Activated naive CD4-positive, alpha-beta T cell treated with anti-CD3 and anti-CD28 coated beads, Interleukin-2, amount 50 U/mL, for 24 hours (primary cell): ENCODE data around the gene CCDC188.

ENCODE experiments used
- H3K27ac Mint-ChIP-seq: one replicate; pipeline ENCODE4 v1.8.0; 2021; ENCODE audit warnings: mild to moderate bottlenecking, mixed read lengths
- H3K27me3 Mint-ChIP-seq: one replicate; pipeline ENCODE4 v1.8.0; 2021; ENCODE audit warnings: mixed read lengths
- H3K36me3 Mint-ChIP-seq: one replicate; pipeline ENCODE4 v1.8.0; 2021; ENCODE audit warnings: mixed read lengths
- H3K4me1 Mint-ChIP-seq: one replicate; pipeline ENCODE4 v1.8.0; 2021; ENCODE audit warnings: mixed read lengths
- H3K4me3 Mint-ChIP-seq: one replicate; pipeline ENCODE4 v1.8.0; 2021; ENCODE audit warnings: mild to moderate bottlenecking, mixed read lengths
- H3K9me3 Mint-ChIP-seq: one replicate; pipeline ENCODE4 v1.8.0; 2021; ENCODE audit warnings: mixed read lengths

Gene CCDC188

GRCh38 chr22:20115691-20116375, 35.0 kb downstream of the CCDC188 start, which contains the start of gene RANBP1:
RANBP1 (plus strand) TSS chr22:20116104; CDS start chr22:20116185, 81 bp downstream.
- Mint-ChIP-seq H3K4me3 (peak within 1 kb of the TSS; percentile 90), H3K27me3 (no peaks in the 10 kb centered on the region), H3K36me3 (peaks cover 12% of the 10 kb centered on the region), H3K27ac (peak within 1 kb of the TSS; percentile 97), H3K9me3 (no peaks in the 10 kb centered on the region), H3K4me1 (peaks cover 36% of the 10 kb centered on the region)

DNA sequence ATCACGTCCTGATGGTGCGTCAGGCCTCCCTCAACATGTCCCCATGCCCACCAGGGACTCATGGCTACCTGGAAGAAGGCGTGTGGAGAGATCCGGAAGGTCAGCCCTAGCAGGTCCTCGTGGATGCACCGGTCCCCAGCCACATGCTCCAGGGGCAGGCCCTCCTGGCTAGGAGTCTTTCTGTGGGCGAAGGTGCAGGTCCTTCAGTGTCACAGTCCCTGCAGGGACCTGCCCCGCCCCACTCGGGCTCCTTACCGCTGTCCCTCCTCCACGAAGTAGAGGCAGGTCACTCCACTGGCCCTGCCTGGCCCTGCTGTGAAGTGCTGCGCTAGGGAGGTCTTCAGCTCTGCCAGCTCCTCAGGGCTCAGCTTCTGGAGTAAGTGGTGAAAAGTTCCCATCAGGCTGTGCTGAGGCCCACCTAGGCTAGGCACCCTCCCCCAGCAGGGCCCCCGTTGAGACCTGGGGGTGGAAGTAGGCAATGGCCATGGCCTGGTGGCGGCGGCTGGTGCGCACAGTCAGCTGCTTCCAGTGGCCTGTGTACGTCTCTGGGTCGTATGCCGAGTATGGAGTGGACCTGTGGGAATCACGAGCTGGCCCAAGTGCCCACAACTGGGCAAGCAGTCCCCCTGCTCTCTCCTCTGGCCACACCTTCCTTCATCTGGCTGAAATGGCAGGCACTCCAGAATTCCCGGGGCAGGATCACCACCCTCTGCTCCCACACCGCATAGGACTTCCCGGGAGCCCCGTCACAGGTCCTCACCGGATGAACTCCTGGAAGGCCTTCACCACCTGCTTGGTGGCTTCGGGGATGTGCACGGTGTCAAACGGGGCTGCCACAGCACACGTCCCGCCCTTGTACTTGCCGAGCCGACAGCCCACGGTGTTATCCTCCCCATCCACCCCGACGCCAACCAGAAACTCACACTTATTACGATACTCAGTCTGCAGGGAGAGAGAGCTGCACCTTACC, 36.1 kb downstream of the CCDC188 start:
- peaks cover 32% of the 10 kb centered on the region for H3K4me1 Mint-ChIP-seq
- no peaks in the 10 kb centered on the region for H3K27me3 Mint-ChIP-seq
- H3K36me3 Mint-ChIP-seq, result peaks cover 12% of the 10 kb centered on the region

DNA sequence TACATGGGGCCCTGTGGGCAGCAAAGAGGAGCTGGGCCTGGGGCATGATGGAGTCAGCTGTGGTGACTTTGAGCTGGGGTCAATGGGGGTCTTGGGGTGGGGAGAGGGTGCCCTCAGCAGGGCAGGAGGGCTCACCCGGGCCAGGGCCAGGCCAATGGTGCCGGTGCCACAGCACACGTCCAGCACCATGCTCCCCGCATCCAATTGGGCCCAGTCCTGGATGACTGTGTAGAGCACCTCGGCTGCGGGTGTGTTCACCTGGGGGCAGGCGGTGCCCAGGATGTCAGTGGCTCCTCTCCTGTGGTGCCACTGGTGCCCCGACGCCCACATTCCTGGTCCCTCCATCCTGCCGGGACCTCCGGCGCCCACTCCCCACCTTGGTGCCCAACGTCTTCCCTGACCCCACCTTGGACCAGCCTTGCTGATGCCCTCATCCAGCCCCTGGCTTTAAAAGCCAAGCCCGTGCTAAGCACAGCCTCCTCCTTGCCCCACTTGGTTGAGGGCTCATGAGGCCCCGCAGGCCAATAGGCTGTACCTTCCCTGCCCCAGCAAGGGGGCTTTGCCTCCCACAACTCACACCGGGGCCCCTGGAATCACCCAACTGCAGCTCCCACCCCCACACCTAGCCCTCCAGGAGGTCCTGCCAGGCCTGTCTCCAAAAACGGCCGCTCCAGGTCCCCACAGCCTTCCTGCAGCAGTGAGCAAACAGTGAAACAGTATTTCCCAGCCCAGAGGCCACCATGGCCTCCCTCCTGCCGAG, 37.1 kb downstream of the CCDC188 start:
- Mint-ChIP-seq H3K36me3 (peaks cover 10% of the 10 kb centered on the region), H3K4me1 (peaks cover 23% of the 10 kb centered on the region), H3K4me3 (no peak overlapping the region), H3K9me3 (no peaks in the 10 kb centered on the region), H3K27me3 (no peaks in the 10 kb centered on the region), H3K27ac (peak overlapping the region; percentile 77)

More for the DNA sequence above, 36.1 kb downstream of the CCDC188 start:
- peak overlapping the region; percentile 76 for H3K4me3 Mint-ChIP-seq
- no peaks in the 10 kb centered on the region for H3K9me3 Mint-ChIP-seq
- H3K27ac Mint-ChIP-seq, result peak overlapping the region; percentile 77

DNA sequence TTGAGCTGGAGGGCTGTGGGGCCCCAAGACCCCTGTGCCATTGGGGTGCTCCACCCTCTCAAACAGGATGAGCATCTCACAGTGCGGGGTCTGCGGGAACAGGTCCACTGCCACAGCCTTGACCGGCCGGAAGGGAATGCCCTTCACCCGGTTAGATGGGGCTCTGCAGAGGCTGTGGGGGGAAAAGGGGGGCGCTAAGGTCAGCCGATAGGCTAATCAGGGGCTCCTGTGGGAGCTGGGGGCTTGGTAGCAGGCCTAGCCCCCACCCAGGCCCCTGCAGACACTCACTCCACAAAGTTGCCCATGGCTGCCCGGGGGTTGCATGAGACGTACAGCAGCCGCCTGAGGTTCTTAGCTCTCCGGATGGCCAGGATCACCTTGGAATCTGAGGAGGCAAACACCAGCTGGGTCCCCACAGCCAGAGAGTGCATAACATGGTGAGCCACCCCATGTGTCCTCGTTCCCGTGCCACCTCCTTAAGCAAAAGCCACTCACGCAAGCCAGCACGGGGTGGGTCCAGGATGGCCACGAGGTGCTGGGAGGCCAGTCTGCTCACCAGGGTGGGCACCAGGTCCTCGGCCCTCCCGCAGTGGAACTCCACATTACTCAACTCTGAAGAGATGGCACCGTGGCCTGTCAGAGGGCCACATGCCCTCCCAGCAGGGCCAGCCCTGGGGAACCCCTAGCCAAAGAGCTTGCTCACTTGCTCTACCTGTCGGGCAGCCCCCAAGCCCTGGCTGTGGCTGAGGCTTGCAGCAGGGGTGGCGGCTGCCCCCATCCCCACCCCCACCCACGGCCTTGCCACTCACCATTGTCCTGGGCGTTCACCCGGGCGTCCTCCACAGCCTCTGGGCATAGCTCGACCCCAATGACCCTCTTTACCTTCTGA, 38.0 kb downstream of the CCDC188 start:
- no peak overlapping the region for H3K4me3 Mint-ChIP-seq
- H3K9me3 Mint-ChIP-seq, result no peaks in the 10 kb centered on the region
- peaks cover 16% of the 10 kb centered on the region for H3K4me1 Mint-ChIP-seq
- peaks cover 9% of the 10 kb centered on the region for H3K36me3 Mint-ChIP-seq
- H3K27me3 Mint-ChIP-seq, result no peaks in the 10 kb centered on the region
- no peak overlapping the region for H3K27ac Mint-ChIP-seq

- Mint-ChIP-seq H3K27me3 (no peaks in the 10 kb centered on the region), H3K4me1 (peaks cover 16% of the 10 kb centered on the region), H3K36me3 (peaks cover 9% of the 10 kb centered on the region), H3K9me3 (no peaks in the 10 kb centered on the region), H3K4me3 (no peak overlapping the region), H3K27ac (peak overlapping the region; percentile 92)
These were observed 38.9 kb downstream of the CCDC188 start for GRCh38 chr22:20111689-20112622.

GRCh38 chr22:20111045-20111688, 39.7 kb downstream of the CCDC188 start:
- Mint-ChIP-seq H3K27ac (peak overlapping the region; percentile 76), H3K4me3 (no peak overlapping the region), H3K4me1 (peaks cover 16% of the 10 kb centered on the region)

GRCh38 chr22:20110359-20110985, 40.4 kb downstream of the CCDC188 start:
- Mint-ChIP-seq H3K9me3 (no peaks in the 10 kb centered on the region), H3K4me3 (no peak overlapping the region), H3K27ac (peak overlapping the region; percentile 79), H3K27me3 (no peaks in the 10 kb centered on the region), H3K4me1 (peaks cover 16% of the 10 kb centered on the region), H3K36me3 (peaks cover 8% of the 10 kb centered on the region)

More at GRCh38 chr22:20111045-20111688, 39.7 kb downstream of the CCDC188 start:
- peaks cover 8% of the 10 kb centered on the region for H3K36me3 Mint-ChIP-seq
- no peaks in the 10 kb centered on the region for H3K9me3 Mint-ChIP-seq
- no peaks in the 10 kb centered on the region for H3K27me3 Mint-ChIP-seq

DNA sequence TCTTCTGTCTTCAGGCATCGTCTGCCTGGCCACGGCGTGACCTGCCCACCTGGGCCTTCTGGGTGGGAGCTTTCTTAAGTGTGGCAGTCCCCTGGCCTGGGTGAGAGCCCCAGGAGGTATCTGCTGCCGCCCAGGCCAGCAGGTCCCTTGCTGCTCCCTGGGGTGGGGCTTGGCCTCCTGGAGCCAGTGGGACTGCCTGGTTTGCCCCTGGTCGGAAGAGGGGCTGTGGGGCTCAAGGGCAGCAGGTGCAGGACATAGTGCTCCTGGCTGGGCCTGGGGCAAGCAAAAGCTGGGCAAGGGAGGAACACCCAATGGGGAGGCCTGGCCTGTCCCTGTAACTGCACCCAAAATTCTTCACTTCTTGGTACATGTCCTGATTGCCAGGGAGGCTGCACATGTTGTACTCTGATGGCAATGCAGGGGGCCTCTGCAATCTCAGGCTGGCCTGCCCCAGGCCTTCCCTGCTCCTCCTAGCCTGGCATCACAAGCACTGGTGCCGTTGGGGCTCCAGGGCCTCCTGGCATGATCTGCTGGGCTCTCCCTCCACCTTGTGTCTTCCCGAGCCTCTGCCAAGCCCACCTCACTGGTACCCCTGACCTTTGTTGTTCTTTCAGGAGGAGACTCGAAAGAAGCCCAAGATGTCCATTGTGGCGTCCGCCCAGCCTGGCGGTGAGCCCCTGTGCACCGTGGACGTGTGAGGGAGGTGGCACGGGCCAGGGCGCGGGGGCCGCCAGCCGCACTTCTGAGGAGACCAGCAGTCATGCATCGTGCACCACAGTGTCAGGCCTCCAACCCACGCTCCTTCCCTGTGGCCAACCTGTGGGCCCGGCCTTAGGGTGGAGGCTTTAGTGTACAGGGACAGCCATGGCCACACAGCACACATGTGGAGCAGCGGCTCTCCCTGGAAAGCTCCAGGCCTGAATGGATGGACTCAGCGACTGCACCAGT, 41.2 kb downstream of the CCDC188 start:
- H3K36me3 Mint-ChIP-seq, result peaks cover 5% of the 10 kb centered on the region
- H3K27ac Mint-ChIP-seq, result peak overlapping the region; percentile 79
- no peaks in the 10 kb centered on the region for H3K9me3 Mint-ChIP-seq
- H3K27me3 Mint-ChIP-seq, result no peaks in the 10 kb centered on the region
- peaks cover 10% of the 10 kb centered on the region for H3K4me1 Mint-ChIP-seq
- no peak overlapping the region for H3K4me3 Mint-ChIP-seq

DNA sequence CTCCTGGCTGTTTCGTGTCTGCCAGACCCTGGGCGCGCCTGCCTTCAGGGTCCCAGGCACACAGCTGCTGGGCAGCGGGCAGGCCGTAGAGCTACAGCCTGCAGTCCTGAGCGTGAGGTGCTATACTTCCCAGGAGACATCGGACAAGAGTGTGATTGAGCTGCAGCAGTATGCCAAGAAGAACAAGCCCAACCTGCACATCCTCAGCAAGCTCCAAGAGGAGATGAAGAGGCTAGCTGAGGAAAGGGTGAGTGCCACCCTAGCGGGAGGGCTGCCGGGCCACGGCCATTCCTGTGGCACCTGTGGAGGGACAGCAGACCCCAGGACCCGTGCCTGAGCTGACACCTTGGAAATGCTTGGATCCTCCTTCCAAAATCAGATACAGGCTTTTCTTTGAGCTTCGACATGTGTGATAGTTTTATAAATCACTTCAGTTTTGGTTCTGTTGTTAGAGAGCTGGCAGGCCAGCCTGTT, 42.1 kb downstream of the CCDC188 start:
- Mint-ChIP-seq H3K4me3 (no peak overlapping the region), H3K36me3 (peaks cover 2% of the 10 kb centered on the region), H3K9me3 (no peaks in the 10 kb centered on the region), H3K27ac (peak overlapping the region; percentile 38), H3K4me1 (peaks cover 6% of the 10 kb centered on the region), H3K27me3 (no peaks in the 10 kb centered on the region)

DNA sequence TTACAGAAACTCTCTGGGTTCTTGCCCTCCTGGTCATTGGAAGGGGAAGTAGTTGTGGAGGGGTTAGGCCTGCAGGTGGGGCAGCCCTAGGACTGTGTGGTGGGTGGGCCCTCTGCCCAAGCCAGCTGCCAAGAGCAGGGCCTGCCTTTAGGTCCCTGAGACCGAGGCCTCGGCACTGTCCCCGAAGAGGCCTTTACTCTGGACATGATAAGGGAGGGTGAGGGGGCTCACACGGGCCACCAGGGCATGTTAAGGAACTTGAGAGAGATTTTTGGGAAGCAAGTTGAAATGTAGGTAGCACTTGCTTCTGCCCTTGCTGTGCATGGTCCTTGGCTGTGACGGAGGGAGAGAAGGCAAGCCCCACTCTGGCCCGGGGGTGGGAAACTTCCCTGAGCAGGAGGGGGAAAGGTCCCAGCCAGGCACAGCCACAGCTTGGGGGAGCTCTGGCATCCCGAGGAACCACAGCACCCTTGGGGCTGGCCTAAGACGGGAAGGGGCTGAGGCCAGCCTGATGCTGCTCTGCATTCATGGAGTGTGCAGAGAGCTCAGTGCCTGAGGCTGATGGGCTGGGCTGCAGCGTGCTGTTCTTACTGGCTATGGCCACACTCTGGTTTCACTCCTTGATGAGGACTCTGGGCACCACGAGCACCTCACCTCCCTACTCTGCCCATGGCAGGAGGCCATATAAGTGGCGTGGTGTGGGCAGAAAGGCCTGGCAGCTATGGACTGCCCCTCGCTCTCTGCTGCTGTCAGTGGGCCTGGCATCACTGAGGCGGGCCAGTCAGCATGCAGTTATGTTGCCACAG, 42.7 kb downstream of the CCDC188 start:
- no peak overlapping the region for H3K4me3 Mint-ChIP-seq
- H3K27ac Mint-ChIP-seq, result peak overlapping the region; percentile 63
- H3K4me1 Mint-ChIP-seq, result peaks cover 6% of the 10 kb centered on the region
- no peaks in the 10 kb centered on the region for H3K27me3 Mint-ChIP-seq
- no peaks in the 10 kb centered on the region for H3K9me3 Mint-ChIP-seq
- H3K36me3 Mint-ChIP-seq, result peaks cover 2% of the 10 kb centered on the region

GRCh38 chr22:20107471-20107901, 43.4 kb downstream of the CCDC188 start:
- peaks cover 3% of the 10 kb centered on the region for H3K36me3 Mint-ChIP-seq
- H3K9me3 Mint-ChIP-seq, result no peaks in the 10 kb centered on the region
- no peak overlapping the region for H3K4me3 Mint-ChIP-seq
- H3K27ac Mint-ChIP-seq, result peak overlapping the region; percentile 63
- peaks cover 10% of the 10 kb centered on the region for H3K4me1 Mint-ChIP-seq
- H3K27me3 Mint-ChIP-seq, result no peaks in the 10 kb centered on the region
